ENCODE measurements around the gene TMEM183A.

The TMEM183A gene

DNA sequence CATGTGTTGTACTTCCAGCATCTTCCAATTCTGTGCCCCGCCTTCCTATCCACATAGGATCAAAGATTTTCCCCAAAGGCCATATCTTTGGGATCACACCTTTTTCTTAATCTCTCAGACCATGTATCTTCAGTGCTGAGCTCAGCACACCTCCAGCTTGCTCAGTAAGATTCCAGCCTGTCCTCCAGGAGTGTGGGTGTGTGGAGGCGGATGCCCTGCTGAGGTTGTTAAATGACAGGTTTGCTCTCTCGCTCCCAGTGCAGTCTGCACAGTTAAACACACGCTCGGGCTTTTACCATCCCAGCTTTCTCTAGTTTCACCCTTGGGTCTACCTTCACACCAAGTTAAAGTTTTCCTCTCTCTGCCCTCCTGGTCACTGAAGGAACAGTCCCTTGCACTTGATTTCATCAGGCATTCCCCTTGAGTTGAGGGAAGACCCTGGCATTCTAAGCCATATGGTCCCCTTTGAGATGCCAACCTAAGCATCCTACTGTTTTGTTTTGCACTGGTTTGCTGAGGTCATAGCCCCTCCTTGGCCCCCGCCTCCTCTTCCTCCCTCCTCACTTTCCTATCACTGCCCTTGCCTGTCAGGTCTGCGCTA is 64.9 kb downstream of the TMEM183A start:
- H2AFZ ChIP-seq (ENCODE audit: low read length, unreplicated experiment) = no peak overlapping the region
- 0 out of 2 replicates have a peak, but pooled peaks cover 4% of the 10 kb centered on the region for H3K36me3 ChIP-seq (ENCODE audit: insufficient read depth, low read length)
- H3K27ac ChIP-seq (ENCODE audit: low read depth, low read length) = no peak overlapping the region
- no peaks in the 10 kb centered on the region for H3K4me1 ChIP-seq (ENCODE audit: control insufficient read depth, insufficient read depth, low read length, unreplicated experiment)
- H3K79me2 ChIP-seq (ENCODE audit: control insufficient read depth, insufficient read depth, low read length, unreplicated experiment) = no peaks in the 10 kb centered on the region
- H3K4me3 ChIP-seq (ENCODE audit: low read depth, low read length) = no peak overlapping the region
- no peaks in the 10 kb centered on the region for H3K27me3 ChIP-seq (ENCODE audit: insufficient read depth, low read length)

DNA sequence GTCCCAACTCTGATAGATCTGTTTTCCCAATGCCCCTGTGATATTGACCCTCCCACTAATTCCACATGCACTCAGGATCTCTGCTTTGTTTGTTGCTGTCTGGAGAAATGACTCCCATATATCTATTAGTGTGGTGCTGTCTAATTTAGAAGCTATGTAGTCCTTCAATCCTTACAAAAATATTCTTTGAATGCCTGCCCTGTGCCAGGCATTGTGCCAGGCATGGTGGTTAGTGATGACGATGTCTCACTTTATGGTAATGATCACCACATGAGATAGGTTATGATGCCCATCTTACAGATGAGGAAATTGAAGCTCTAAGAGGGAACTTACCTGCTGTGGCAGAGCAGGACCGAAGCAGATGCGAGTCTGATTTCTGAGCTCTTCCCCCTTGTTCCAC is 65.7 kb downstream of the TMEM183A start:
- H2AFZ ChIP-seq (ENCODE audit: low read length, unreplicated experiment) = no peak overlapping the region
- no peaks in the 10 kb centered on the region for H3K27me3 ChIP-seq (ENCODE audit: insufficient read depth, low read length)
- H3K36me3 ChIP-seq (ENCODE audit: insufficient read depth, low read length) = 0 out of 2 replicates have a peak, but pooled peaks cover 4% of the 10 kb centered on the region
- H3K79me2 ChIP-seq (ENCODE audit: control insufficient read depth, insufficient read depth, low read length, unreplicated experiment) = no peaks in the 10 kb centered on the region
- no peak overlapping the region for H3K4me3 ChIP-seq (ENCODE audit: low read depth, low read length)
- H3K27ac ChIP-seq (ENCODE audit: low read depth, low read length) = no peak overlapping the region
- no peaks in the 10 kb centered on the region for H3K4me1 ChIP-seq (ENCODE audit: control insufficient read depth, insufficient read depth, low read length, unreplicated experiment)

DNA sequence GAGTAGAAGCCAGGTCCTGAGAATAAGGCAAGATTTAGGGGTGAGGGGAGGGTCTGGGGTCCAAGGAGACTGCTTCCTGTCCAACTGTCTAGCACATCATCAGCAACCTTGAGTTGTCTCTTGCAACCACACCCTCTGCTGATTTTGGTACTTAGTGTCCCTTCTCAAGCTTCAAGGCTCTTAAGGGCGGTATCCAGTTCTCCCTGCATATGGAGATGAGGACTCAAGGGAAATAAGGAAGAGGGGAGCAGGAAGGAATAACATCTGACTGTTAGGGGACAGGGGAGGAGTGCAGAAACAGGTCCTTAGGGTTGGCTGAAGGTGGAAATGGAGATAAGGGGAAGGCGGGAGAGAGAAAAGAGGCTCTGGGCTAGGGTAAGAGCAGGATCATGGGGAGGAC is 66.3 kb downstream of the TMEM183A start:
- Histone ChIP-seq H3K36me3 (ENCODE audit: insufficient read depth, low read length) (0 out of 2 replicates have a peak, but pooled peaks cover 4% of the 10 kb centered on the region), H3K27me3 (ENCODE audit: insufficient read depth, low read length) (no peaks in the 10 kb centered on the region), H3K79me2 (ENCODE audit: control insufficient read depth, insufficient read depth, low read length, unreplicated experiment) (no peaks in the 10 kb centered on the region), H2AFZ (ENCODE audit: low read length, unreplicated experiment) (no peak overlapping the region), H3K4me3 (ENCODE audit: low read depth, low read length) (no peak overlapping the region), H3K4me1 (ENCODE audit: control insufficient read depth, insufficient read depth, low read length, unreplicated experiment) (no peaks in the 10 kb centered on the region), H3K27ac (ENCODE audit: low read depth, low read length) (no peak overlapping the region)

Measured in ACC112 (cell line).